ENCODE measurements around the gene FCRL1.

Gene FCRL1

DNA sequence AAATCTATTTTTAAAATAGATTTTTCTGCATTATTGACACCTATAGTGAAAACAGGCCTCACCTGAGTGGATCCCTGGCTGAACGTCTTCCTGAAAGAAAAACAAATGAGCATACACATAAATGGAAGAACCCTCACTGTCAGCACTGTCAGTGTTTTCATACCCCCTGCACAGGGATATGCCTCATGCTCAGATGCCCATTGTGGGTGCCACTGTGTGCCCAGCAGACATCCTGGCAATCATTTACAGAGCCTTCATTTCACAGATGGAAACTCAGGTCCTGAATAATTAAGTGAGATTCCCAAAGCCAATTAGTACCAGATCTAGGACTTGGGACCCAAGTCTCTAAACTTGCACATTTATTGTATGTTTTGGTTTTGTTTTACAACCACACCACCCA, 19.9 kb downstream of the FCRL1 start:
- no peak for DNase-seq (ENCODE audit: low read depth, low spot score)

DNA sequence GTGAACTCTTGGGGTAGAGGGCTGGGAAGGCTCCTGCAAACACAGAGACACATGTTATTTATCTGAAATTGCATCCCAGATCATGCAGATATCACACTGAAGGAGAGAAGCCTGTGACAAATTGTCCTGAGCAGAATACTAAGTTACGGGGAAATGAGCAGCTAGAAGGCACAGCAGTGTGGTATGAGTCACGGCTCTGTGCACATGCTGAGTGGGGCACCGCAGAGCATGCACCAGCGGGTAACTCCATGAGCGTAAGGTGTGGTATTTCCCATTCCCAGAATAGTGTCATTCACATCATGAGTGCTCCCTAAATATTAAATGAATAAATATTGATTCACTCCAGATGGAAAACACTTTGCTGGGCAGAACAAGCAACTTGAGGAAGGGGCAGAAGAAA, 21.7 kb downstream of the FCRL1 start:
- DNase-seq (ENCODE audit: low read depth, low spot score), result no peak

GRCh38 chr1:157785248-157785647, 34.7 kb downstream of the FCRL1 start:
- DNase-seq (ENCODE audit: low read depth, low spot score), result no peak

DNA sequence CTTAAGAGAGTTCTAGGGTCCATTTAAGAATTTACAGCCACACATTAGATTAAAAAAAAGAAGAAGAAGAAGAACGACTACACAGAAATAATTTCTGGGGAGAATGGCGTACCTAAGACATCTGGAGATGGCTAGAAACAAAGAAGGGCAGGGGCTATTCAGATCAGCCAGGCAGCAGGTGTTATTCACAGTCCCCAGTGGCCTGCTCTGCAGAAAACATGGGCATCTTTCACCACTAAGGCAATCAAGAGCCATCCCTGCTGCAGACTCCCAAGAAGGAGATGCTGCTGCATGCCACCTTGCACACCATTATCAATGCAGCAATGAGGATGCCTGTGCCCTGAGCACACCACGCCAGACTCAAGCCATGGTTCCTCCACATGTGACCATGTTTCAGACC, 35.1 kb downstream of the FCRL1 start:
- DNase-seq (ENCODE audit: low read depth, low spot score), result no peak

DNA sequence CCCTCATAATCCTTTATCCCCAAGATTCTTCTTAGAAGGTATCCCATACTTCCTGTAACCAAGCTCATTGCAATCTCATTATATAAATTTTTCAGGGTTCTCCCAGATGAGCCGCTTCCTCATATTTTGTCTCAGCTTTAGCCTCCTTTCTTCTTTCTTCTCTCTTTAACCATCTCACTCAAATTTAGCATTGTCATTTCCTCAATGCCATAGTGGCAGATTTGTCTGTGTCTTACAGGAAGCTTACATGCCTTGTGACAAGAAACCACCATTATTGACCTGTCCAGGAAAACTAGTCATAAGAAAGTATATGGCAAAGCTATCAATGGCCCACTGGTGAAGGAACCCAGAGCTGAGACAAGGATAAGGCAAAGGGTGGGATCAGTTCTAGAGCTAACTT, 37.0 kb downstream of the FCRL1 start:
- no peak for DNase-seq (ENCODE audit: low read depth, low spot score)

DNA sequence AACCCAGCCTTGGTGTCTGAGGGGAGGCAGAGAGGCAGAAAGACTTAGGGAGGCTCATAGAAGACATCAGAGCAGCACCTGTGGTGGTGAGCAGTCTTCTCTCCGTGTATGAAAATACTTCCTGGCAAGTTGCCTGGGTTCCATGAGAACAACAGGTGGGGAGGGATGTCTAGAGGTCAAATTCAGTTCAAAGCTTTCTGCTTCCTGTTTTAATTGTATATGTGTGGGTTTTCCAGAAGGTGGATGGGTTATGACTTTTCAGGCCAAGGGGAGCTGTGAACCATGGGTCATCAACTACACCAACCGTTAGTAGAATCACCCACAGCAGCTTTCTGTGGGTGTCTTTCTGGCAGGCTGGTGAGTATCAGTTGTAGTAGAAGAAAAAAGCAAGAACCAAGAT, 38.9 kb downstream of the FCRL1 start:
- DNase-seq (ENCODE audit: low read depth, low spot score), result no peak

DNA sequence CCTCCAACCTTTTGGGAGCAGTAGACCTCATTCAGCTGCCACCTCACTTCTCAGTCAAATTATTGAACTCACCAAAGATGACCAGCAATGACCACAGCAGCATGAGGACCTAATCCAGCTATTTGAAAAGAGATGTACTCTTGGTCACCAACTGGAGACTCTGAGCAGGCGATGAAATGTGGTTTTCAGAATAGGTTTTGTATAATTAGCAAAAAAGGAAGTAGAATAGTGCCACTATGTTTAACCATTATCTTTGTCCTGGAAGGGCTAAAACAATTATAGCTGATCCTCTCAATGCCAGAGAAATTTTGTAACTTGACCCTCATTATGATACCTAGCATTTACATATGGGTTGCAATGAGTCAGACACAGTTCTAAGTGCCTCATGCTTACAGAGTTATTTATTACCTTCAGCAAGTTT, 42.9 kb downstream of the FCRL1 start, which contains the start of gene FCRL2:
Gene FCRL2 (minus strand): TSS at position 162 of the 421 bp plus-strand sequence. CDS start 59 bp downstream, at position 103.
- no peak for DNase-seq (ENCODE audit: low read depth, low spot score)

DNA sequence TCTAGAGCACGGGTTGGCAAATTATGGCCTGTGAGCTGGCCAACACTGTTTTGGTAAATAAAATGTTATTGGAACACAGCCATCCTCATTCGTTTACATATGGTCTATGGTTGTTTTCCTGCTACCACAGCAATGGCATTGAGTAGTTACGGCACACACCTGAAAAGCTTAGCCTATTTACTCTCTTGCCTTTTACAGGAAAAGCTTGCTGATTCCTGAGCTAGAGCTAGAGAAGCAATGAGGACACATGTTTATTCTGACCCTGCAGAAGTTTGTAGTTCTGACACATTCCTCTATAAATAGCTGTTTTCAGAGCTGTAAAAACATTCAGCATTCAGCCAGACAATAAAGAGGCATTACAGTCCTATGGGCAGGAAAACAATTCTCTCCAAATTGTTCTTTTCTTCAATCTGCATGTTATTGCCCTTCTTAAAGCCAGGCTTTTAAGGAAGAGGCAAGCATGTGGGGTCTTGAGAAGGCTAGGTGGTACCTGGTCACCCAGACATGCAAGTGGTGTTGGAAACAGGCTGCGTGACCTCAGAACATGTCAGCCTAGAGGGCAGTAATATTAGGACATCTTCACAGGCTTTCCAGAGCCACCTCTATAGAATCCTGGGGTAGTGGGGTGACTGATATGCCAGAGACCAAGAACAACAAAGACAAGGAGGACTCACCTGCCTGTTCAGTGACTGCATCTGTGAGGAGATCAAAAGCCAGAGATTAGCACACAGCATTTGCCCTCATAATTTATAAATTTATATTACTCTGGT, 44.6 kb downstream of the FCRL1 start:
- no peak for DNase-seq (ENCODE audit: low read depth, low spot score)

GRCh38 chr1:157774412-157774811, 45.5 kb downstream of the FCRL1 start:
- no peak for DNase-seq (ENCODE audit: low read depth, low spot score)

DNA sequence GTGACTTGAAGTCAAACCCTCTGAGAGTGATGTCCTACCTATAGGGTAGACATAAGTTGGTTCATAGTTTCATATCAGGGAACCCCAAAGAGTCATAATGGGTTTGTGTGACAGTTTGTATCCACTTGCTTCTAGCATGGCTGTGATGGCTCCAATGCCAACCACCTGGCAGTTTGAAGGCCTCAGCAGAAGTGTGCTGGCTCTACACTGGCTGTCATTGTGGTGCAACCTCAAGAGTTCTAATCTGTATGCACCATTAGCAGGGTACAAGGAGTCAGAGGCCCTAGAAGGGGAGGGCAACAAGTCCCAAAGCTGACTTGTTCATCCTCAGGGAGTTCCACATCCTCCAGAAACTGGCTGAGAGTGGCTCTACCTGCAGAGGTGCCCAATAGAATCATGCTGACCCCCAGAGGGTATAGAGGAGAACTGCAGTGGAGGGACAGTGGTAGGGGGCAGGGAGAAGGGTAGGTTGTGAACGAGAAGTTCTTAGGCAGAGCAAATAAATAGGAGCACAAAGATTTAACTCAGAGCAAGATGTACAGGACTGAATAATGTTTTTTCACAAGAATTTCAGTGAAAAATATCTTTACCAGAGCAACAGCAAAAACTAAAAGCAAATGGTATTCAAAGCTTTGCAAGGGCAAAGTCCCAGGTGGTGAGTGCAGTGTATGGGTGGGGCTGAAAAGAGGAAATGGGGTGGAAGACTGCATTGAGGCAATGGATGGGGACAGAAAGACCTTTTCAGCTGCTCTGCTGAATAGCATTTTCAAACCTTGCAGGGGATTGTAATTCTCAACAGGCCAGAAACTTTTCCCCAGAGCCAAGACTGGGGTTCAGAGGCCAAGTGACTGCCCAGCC, 46.2 kb downstream of the FCRL1 start:
- DNase-seq (ENCODE audit: low read depth, low spot score), result no peak

GRCh38 chr1:157771661-157772425, 48.1 kb downstream of the FCRL1 start:
- DNase-seq (ENCODE audit: low read depth, low spot score), result no peak

- DNase-seq (ENCODE audit: low read depth, low spot score), result no peak
These were observed 49.4 kb downstream of the FCRL1 start for GRCh38 chr1:157770442-157771043.

DNA sequence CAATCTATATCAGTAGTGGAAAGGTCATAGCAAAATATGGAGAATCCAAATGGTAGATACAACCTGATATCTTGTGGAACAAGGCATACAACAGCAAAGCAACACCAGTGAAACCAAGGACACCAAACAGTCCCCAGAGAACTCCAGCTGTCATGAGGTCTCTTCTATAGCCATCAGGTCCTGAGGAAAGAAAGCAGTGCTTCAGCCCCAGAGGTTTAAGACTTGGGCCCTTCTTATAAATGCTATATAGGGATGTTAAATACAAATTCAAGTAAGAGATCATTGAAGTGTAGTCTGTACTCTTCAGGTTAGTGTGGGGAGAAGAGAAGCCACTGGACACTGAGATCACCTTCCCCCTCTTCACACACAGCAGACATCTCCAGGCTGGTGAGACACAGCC, 53.1 kb downstream of the FCRL1 start:
- DNase-seq (ENCODE audit: low read depth, low spot score), result no peak

DNA sequence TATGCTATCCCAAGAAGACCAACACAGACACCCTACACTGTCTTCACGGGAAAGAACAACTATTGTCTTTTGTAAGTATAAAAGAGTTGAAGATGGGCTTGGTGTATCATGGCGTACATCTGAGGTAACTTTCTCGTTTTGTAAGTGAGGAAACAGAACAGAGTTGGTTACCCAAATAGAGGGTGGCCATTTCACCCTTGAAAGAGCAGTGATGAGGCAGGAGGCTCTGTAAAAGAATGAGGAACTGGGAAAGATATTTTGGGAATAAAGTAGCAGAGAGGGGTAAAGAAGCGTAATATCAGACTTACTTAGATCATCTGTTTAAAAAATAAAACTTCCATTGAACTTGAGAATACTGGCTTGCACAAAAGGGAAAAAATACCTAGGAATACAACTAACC, 61.9 kb downstream of the FCRL1 start:
- DNase-seq (ENCODE audit: low read depth, low spot score), result no peak

- no peak for DNase-seq (ENCODE audit: low read depth, low spot score)
These were observed 66.3 kb downstream of the FCRL1 start for GRCh38 chr1:157753611-157754010.

GRCh38 chr1:157751283-157751682, 68.6 kb downstream of the FCRL1 start:
- DNase-seq (ENCODE audit: low read depth, low spot score), result no peak

DNA sequence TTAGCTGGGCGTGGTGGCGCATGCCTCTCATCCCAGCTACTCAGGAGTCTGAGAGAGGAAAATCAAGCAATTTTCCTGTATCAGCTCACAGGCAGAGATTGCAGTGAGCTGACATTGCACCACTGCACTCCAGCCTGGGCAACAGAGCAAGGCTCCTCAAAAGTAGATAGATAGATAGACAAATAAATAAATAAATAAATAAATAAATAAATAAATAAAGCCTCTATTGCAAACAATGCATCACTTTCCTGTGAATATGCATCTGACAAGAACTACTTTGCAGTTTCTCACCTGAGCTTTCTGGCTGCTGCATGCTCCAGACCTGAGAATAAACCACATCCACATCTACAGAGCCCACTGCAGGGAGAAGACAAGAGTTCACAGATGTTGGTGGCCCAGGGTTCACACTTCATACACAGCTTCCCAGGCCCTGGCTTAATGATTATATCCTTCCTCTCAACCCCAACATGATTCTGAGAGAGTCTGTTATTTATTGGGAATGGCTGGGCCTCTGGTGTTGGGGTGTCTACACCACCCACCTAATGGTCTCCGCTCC, 71.6 kb downstream of the FCRL1 start:
- DNase-seq (ENCODE audit: low read depth, low spot score), result no peak
